Colonic mucosa (tissue), 4 donors: Measurements from ENCODE around the gene PPWD1. TPM values are rescaled to one million over a fixed set of nuclear protein-coding genes. Genes with fewer than 3 reads are reported as not detected.

Experiments used
- DNase-seq: peaks from one replicate; pipeline ENCODE4 v3.0.0-alpha.2; 2020
- H3K27ac ChIP-seq: fragments of 200-600 bp; one replicate; pipeline ENCODE4 v1.8.0; 2021
- H3K27me3 ChIP-seq: fragments of 200-600 bp; one replicate; pipeline ENCODE4 v1.8.0; 2021
- H3K36me3 ChIP-seq: fragments of 200-600 bp; one replicate; pipeline ENCODE4 v1.8.0; 2021
- H3K4me1 ChIP-seq: fragments of 200-600 bp; one replicate; pipeline ENCODE4 v1.8.0; 2021; ENCODE audit warnings: mild to moderate bottlenecking
- H3K4me3 ChIP-seq: fragments of 200-600 bp; one replicate; pipeline ENCODE4 v1.8.0; 2021
- H3K9ac ChIP-seq, 2 donors: one replicate each; pipeline ENCODE4 v1.7.0; 2013; ENCODE audit warnings: control low read depth in 2 of 2, low read depth in 2 of 2, low read length in 2 of 2
- H3K9me3 ChIP-seq: fragments of 200-600 bp; one replicate; pipeline ENCODE4 v1.8.0; 2021
- intact Hi-C: fragments of 100-400 bp; cut with DNase I; formaldehyde crosslinking; loops from one replicate; pipeline ENCODE4 v1.14.1; 2022
- total RNA-seq, 2 donors: library from RNA; stranded (reverse); fragmentation: NEBNext Ultra II Directional in 1 of 2; extraction: Animal tissue kit (Norgen Biotek cat#: 25700) in 1 of 2; gene quantifications; one replicate each; pipeline ENCODE4 v1.2.1, GENCODE V29; 2021
- TF ChIP-seq, protein P1 (sequence below): fragments of 200-600 bp; IDR thresholded peaks from one replicate; pipeline ENCODE4 v1.8.0; 2022; ENCODE audit warnings: antibody characterized with exemption, mild to moderate bottlenecking
- donor health status: healthy.
- donor health status: DM: no; HTN: no; CAD: no.
- donor health status: DM: no; HTN: no; CAD: no.

Gene PPWD1
- total RNA-seq, 2 donors from 2014 or later = 23.5 to 28.2 TPM

GRCh38 chr5:65544473-65544872, 18.6 kb upstream of the PPWD1 start:
- TF ChIP-seq, protein P1, sequence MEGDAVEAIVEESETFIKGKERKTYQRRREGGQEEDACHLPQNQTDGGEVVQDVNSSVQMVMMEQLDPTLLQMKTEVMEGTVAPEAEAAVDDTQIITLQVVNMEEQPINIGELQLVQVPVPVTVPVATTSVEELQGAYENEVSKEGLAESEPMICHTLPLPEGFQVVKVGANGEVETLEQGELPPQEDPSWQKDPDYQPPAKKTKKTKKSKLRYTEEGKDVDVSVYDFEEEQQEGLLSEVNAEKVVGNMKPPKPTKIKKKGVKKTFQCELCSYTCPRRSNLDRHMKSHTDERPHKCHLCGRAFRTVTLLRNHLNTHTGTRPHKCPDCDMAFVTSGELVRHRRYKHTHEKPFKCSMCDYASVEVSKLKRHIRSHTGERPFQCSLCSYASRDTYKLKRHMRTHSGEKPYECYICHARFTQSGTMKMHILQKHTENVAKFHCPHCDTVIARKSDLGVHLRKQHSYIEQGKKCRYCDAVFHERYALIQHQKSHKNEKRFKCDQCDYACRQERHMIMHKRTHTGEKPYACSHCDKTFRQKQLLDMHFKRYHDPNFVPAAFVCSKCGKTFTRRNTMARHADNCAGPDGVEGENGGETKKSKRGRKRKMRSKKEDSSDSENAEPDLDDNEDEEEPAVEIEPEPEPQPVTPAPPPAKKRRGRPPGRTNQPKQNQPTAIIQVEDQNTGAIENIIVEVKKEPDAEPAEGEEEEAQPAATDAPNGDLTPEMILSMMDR = no peak
- Histone ChIP-seq H3K9me3 (no peaks in the 10 kb centered on the region), H3K27ac (no peak overlapping the region), H3K4me1 (no peaks in the 10 kb centered on the region), H3K9ac (no peak overlapping the region), H3K4me3 (no peak overlapping the region), H3K27me3 (no peaks in the 10 kb centered on the region), H3K36me3 (no peaks in the 10 kb centered on the region)
- intact Hi-C loops = no loop called here
- DNase-seq = no peak

- no peak for DNase-seq
- no peak overlapping the region for H3K27ac ChIP-seq
- no peaks in the 10 kb centered on the region for H3K4me1 ChIP-seq
- H3K9ac ChIP-seq = no peak overlapping the region
- TF ChIP-seq, protein P1 = no peak
- H3K27me3 ChIP-seq = no peaks in the 10 kb centered on the region
- intact Hi-C loops = no loop called here
- H3K4me3 ChIP-seq = no peak overlapping the region
- no peaks in the 10 kb centered on the region for H3K36me3 ChIP-seq
- no peaks in the 10 kb centered on the region for H3K9me3 ChIP-seq
Observed at GRCh38 chr5:65546141-65546540, 17.0 kb upstream of the PPWD1 start.

- Histone ChIP-seq H3K4me3 (no peak overlapping the region), H3K27ac (no peak overlapping the region), H3K9ac (no peak overlapping the region), H3K27me3 (no peaks in the 10 kb centered on the region), H3K36me3 (no peaks in the 10 kb centered on the region), H3K9me3 (no peaks in the 10 kb centered on the region), H3K4me1 (no peaks in the 10 kb centered on the region)
- intact Hi-C loops = no loop called here
- DNase-seq = no peak
- TF ChIP-seq, protein P1 = no peak
Observed at GRCh38 chr5:65548281-65548680, 14.8 kb upstream of the PPWD1 start.

GRCh38 chr5:65553941-65554340, 9.2 kb upstream of the PPWD1 start:
- Histone ChIP-seq H3K9me3 (no peaks in the 10 kb centered on the region), H3K4me3 (no peak overlapping the region), H3K4me1 (no peaks in the 10 kb centered on the region), H3K27ac (no peak overlapping the region), H3K36me3 (no peaks in the 10 kb centered on the region), H3K27me3 (no peaks in the 10 kb centered on the region), H3K9ac (no peak overlapping the region)
- TF ChIP-seq, protein P1 = no peak
- DNase-seq = no peak
- intact Hi-C loops = no loop called here

DNA sequence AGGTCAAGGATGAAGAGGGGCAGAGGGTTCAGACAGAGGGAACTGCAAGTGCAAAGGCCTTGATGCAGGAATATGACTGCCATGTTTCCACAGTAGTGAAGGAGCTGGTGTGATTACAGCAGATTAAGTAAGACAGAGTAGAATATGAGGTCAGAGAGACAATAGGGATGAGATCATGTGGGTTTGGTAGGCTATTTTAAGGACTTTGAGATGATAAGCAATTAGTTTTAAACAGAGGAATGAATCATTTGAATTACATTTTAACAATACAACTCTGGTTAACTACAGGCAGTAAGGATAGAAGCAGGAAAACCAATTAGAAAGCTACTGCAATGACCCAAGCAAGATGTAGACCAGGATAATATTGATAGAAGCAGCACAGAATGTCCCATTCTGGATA, 7.8 kb upstream of the PPWD1 start:
- TF ChIP-seq, protein P1 = no peak
- Histone ChIP-seq H3K27ac (no peak overlapping the region), H3K9ac (no peak overlapping the region), H3K4me3 (no peak overlapping the region), H3K27me3 (no peaks in the 10 kb centered on the region), H3K4me1 (no peaks in the 10 kb centered on the region), H3K36me3 (no peaks in the 10 kb centered on the region), H3K9me3 (no peaks in the 10 kb centered on the region)
- intact Hi-C loops = no loop called here
- no peak for DNase-seq

DNA sequence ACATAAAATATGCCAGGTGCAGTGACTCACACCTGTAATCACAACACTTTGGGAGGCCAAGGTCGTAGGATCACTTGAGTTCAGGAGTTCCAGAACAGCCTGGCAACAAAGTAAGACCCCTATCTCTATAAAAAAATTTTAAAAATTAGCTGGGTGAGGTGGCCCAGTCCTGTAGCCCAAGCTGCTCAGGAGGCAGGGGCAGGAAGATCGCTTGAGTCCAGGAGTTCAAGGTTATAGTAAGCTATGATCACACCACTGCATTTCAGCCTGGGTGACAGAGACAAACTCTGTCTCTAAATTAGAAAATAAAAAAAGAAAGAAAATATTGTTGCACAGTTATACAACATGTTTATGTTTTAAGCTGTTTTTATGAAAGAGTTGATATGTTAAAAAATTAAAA, 6.9 kb upstream of the PPWD1 start:
- TF ChIP-seq, protein P1 = no peak
- Histone ChIP-seq H3K27ac (no peak overlapping the region), H3K4me3 (no peak overlapping the region), H3K4me1 (no peaks in the 10 kb centered on the region), H3K36me3 (no peaks in the 10 kb centered on the region), H3K9ac (no peak overlapping the region), H3K9me3 (no peaks in the 10 kb centered on the region), H3K27me3 (no peaks in the 10 kb centered on the region)
- no peak for DNase-seq
- intact Hi-C loops = no loop called here
